ENCODE results near the gene WNT11.
"Not testable (repeated sequence)": the region's sequence is repeated elsewhere in the genome, so short reads cannot be mapped to it uniquely, and the experiment has no call there.

The WNT11 gene

DNA sequence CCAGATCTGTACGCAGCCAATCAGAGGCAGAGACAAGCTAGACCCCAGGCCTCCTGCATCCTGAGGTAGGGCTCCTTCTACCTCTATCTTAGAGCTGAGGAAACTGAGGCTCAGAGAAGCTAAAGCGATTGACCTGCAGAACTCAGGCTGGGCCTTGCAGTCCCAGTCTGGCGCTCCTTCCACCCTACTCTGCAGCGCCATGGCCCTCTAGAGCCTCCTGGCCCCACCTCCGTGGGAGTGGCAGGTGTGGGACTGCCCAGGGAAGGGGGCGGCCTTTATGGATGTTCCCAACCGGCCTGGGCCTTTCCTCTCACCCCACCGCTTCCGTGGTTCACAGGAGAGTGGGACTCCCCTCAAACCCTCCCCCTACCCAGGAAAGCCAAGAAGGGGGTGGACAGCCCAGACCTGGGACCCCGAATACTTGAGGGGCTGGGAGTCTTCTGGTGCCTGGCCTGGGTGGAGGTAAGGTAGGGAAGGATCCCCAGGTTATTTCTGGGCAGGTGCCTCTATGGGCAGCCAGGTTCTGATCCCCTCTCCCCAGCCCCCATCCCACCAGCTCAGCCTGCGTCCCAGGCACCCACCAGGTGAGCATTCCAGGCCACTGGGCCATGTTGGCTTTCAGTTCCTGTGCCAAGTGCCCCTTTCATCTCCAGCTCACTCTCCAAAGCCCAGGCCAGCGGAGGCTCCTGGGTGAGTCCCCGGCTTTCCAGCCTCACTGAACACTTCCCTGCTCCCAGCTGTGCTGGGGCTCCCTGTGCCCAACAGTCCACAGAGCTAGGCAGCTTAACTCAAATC, 3.0 kb downstream of the WNT11 start:
- TF ChIP-seq, protein P1, sequence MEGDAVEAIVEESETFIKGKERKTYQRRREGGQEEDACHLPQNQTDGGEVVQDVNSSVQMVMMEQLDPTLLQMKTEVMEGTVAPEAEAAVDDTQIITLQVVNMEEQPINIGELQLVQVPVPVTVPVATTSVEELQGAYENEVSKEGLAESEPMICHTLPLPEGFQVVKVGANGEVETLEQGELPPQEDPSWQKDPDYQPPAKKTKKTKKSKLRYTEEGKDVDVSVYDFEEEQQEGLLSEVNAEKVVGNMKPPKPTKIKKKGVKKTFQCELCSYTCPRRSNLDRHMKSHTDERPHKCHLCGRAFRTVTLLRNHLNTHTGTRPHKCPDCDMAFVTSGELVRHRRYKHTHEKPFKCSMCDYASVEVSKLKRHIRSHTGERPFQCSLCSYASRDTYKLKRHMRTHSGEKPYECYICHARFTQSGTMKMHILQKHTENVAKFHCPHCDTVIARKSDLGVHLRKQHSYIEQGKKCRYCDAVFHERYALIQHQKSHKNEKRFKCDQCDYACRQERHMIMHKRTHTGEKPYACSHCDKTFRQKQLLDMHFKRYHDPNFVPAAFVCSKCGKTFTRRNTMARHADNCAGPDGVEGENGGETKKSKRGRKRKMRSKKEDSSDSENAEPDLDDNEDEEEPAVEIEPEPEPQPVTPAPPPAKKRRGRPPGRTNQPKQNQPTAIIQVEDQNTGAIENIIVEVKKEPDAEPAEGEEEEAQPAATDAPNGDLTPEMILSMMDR (IDR thresholded peaks at IDR 0.05; ENCODE audit: low read depth, low read length) = no peak
- no peak for DNase-seq (ENCODE audit: low read depth in 2 of 2)
- no peak overlapping the region for H3K4me3 ChIP-seq (replicated peaks in 1 of 2; ENCODE audit: low read depth in 2 of 2, low read length in 2 of 2)

DNA sequence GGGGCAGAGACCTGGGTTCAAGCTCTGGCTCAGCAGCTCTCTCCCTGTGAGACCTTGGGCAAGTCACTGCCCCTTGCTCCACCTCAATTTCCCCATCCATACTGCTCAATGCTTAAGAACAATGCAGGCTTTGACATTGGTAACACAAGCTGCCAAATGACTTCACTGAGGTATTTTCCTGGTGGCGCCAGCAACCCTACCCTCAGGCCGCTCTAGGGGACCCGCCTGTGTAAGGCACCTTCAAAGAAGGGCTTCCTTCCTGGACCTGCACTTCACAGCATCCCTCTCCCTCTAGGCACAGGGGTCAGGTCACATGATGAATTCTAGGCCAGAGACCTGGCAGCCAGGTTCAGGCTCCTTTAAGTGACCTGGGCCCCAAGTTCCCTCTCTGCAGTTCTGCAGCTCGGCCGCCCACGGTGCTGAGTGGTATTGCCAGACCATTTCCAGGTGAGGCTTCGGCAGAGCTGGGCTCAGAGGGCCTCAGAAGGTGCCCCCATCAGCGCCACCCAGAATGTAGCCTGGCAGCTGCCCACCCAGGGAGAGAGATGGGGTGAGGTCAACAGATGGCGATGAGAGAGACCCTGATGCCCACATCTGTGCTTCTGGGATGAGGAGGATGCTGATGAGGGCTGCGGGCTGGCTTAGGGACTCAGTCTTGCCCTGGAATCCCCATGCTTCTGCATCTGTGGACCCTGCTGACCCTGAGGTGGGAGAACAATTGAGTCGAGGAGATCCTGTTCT, 4.5 kb downstream of the WNT11 start:
- TF ChIP-seq, protein P1 (IDR thresholded peaks at IDR 0.05; ENCODE audit: low read depth, low read length) = no peak
- no peak overlapping the region for H3K4me3 ChIP-seq (replicated peaks in 1 of 2; ENCODE audit: low read depth in 2 of 2, low read length in 2 of 2)
- DNase-seq (ENCODE audit: low read depth in 2 of 2) = no peak

DNA sequence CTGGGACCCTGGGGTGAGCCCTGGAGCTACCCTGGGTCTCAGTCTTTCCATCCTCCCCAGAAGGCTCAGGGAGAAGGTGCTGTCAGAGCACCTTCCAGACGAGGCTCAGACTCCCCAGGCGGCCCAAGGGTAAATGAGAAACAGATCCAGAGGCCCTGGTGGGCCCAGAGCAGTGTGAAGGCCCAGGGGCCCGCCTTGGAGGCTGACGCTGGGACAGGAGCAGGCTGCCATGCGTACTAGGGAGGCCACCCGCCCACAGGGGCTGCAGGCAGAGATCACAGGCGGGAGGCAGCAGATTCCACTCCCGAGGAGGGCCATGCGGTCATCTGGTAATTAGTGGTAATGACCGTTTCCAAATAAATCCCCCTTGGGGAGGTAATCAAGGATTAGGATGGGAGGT, 5.2 kb downstream of the WNT11 start:
- TF ChIP-seq, protein P1 (IDR thresholded peaks at IDR 0.05; ENCODE audit: low read depth, low read length) = no peak
- DNase-seq (ENCODE audit: low read depth in 2 of 2) = no peak
- H3K4me3 ChIP-seq (replicated peaks in 1 of 2; ENCODE audit: low read depth in 2 of 2, low read length in 2 of 2) = no peak overlapping the region

DNA sequence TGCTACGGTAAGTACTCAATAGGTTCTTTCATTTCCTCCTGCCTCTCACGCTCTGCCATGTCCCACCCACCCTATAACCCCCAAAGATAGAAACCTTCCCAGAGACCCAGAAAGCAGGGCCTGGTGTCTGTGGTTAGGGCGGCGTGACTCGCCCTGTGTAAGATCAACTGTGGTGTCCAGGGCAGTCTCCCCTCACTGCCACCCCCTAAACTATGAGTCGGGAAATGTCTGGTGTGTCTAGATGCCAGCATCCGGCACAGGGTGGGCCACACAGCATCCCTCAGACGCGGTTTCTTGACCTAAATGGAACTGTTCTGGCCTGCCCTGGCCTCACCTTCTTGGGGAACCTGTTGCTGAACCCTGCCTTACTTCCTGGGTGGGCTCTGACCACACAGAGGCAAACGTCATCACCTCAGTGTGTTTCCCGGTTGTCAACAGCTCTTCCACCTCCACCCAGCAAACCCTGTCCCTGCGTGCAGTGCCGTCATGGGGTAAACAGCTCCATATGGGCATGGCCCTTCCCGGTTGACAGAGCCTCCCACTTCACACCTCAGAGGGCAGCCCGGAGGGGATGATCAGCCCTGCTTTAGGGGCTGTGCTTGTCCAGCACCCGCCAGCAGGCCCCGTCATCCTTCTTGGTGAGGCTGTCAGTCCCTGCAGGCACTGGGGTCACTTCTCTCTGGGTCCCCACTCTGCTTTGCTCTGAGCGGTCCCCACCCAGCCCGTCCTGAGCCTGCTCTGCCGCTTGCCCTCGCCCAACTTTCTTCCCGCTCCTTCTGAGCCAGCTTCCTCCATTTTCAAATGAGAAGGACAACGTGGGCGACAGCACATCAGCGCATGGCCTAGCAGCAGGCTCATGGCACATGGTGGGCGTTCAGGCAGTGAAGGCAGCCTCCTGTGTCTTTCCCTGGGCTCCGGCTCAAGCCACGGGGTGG, 6.0 kb downstream of the WNT11 start:
- DNase-seq (ENCODE audit: low read depth in 2 of 2) = no peak
- TF ChIP-seq, protein P1 (IDR thresholded peaks at IDR 0.05; ENCODE audit: low read depth, low read length) = no peak
- H3K4me3 ChIP-seq (replicated peaks in 1 of 2; ENCODE audit: low read depth in 2 of 2, low read length in 2 of 2) = no peak overlapping the region

DNA sequence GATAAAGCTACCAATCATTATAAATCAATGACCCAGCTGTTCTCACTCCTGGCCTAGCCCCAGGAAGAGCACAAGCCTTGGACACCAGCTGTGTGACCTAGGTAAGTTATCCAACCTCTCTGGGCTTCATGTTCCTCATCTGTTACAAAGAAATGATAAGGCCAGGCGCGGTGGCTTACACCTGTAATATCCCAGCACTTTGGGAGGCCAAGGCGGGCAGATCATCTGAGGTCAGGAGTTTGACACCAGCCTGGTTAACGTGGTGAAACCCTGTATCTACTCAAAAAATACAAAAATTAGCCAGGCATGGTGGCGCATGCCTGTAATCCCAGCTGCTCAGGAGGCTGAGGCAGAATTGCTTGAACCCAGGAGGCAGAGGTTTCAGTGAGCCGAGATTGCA, 7.6 kb downstream of the WNT11 start:
- not testable (repeated sequence) for H3K4me3 ChIP-seq (replicated peaks in 1 of 2; ENCODE audit: low read depth in 2 of 2, low read length in 2 of 2)

DNA sequence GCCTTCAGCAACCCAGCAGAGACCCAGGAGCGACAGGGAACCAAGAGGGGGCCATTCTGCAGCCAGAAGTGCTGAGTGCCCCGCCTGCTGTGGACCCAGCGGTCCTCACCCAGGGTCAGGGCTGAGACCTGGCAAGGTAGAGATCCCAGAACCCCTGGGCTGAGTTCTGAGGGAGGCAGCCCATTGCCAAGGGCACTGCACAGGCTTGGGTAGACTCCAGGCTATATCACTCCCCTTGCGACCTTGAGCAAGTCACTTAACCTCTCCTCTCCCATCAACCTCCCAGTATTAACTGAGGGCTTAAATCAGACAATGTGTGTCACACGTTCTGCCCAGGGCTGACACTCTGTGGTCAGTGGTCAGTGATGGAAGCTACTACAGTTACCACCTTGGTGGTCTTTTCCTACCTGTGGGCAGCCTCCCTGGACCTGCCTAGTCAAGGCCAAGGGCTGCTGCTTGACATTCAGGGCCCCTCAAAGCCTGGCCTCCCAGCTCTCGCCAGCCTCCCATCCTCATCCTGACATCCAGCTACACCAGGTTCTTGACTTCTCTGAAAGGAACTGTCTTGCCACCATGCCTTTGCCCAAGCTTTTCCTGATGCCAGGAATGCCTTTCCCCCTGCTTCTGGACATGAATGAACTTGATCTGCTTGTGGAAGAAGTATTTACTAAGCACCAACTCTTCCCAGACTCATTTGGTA, 8.2 kb downstream of the WNT11 start:
- no peak overlapping the region for H3K4me3 ChIP-seq (replicated peaks in 1 of 2; ENCODE audit: low read depth in 2 of 2, low read length in 2 of 2)
- no peak for DNase-seq (ENCODE audit: low read depth in 2 of 2)
- TF ChIP-seq, protein P1 (IDR thresholded peaks at IDR 0.05; ENCODE audit: low read depth, low read length) = no peak

More for the DNA sequence above, 7.6 kb downstream of the WNT11 start:
- not testable (repeated sequence) for DNase-seq (ENCODE audit: low read depth in 2 of 2)
